IMR-90 (cell line): Measurements from ENCODE around the gene GFPT1. TPM values are rescaled to one million over a fixed set of nuclear protein-coding genes. Genes with fewer than 3 reads are reported as not detected.

Experiments
- ATAC-seq: fragments of 200-7000 bp; cut with Tn5 transposase; 2 replicates; pipeline ENCODE4 v1.9.1; 2020; ENCODE audit warnings: low read depth, mild to moderate bottlenecking, moderate library complexity
- BruUV-seq: library from RNA; stranded (reverse); fragments of 400-500 nt; replicated peaks from 2 replicates; lab custom pipeline; 2021; lab: Mats Ljungman, UMichigan
- CTCF ChIA-PET: fragments of 300-600 bp; formaldehyde crosslinking; extraction: SDS; loops from one replicate; lab custom pipeline; 2021; ENCODE audit warnings: antibody characterized with exemption; lab: Yijun Ruan, JAX
- POLR2A ChIA-PET: fragments of 300-600 bp; sonication (Branson Sonifier 250); formaldehyde crosslinking; loops from one replicate; lab custom pipeline; 2022; ENCODE audit warnings: antibody characterized with exemption; ENCODE audit not compliant: unreplicated experiment; lab: Charles Lee
- DNase-seq: peaks from one replicate; pipeline ENCODE4 v3.0.0; 2013
- H2AFZ ChIP-seq: replicated peaks from 2 replicates; pipeline ENCODE3; 2013; ENCODE audit warnings: low read length, mild to moderate bottlenecking; ENCODE audit not compliant: poor library complexity
- H2AK5ac ChIP-seq: 2 replicates; pipeline ENCODE4 v1.6.1; 2013; ENCODE audit warnings: low read depth, low read length, inconsistent platforms
- H2AK9ac ChIP-seq: replicated peaks from 2 replicates; pipeline ENCODE3; 2013; ENCODE audit warnings: mild to moderate bottlenecking, low read depth, low read length, moderate library complexity; ENCODE audit not compliant: poor library complexity
- H2BK120ac ChIP-seq: 2 replicates; pipeline ENCODE4 v1.6.1; 2013; ENCODE audit warnings: low read depth, low read length, inconsistent platforms
- H2BK15ac ChIP-seq: 3 replicates; pipeline ENCODE4 v1.6.1; 2013; ENCODE audit warnings: low read depth, low read length, inconsistent platforms
- H2BK20ac ChIP-seq: 2 replicates; pipeline ENCODE4 v1.6.1; 2013; ENCODE audit warnings: low read depth, mild to moderate bottlenecking, inconsistent platforms, low read length, moderate library complexity
- H2BK5ac ChIP-seq: 2 replicates; pipeline ENCODE4 v1.6.1; 2013; ENCODE audit warnings: mild to moderate bottlenecking, low read depth, low read length, inconsistent platforms; ENCODE audit not compliant: poor library complexity, severe bottlenecking
- H3K14ac ChIP-seq: replicated peaks from 2 replicates; pipeline ENCODE4 v1.6.1; 2013; ENCODE audit warnings: low read depth, low read length, inconsistent platforms
- H3K18ac ChIP-seq: 2 replicates; pipeline ENCODE4 v1.6.1; 2013; ENCODE audit warnings: low read depth, low read length, control low read depth
- H3K23ac ChIP-seq: 2 replicates; pipeline ENCODE4 v1.6.1; 2013; ENCODE audit warnings: low read depth, low read length, inconsistent platforms
- H3K27ac ChIP-seq: 2 replicates; pipeline ENCODE4 v1.5.1; 2013; ENCODE audit warnings: mild to moderate bottlenecking, control low read depth, low read length; ENCODE audit not compliant: insufficient read depth
- H3K27me3 ChIP-seq: 2 replicates; pipeline ENCODE4 v1.6.1; 2013; ENCODE audit warnings: low read length; ENCODE audit not compliant: control insufficient read depth, insufficient read depth
- H3K36me3 ChIP-seq: 2 replicates; pipeline ENCODE4 v1.6.1; 2013; ENCODE audit warnings: low read length, mixed read lengths; ENCODE audit not compliant: control insufficient read depth, insufficient read depth
- H3K4ac ChIP-seq: 2 replicates; pipeline ENCODE4 v1.6.1; 2013; ENCODE audit warnings: low read depth, low read length, inconsistent platforms
- H3K4me1 ChIP-seq: 2 replicates; pipeline ENCODE4 v1.6.1; 2013; ENCODE audit warnings: low read length, mixed read lengths; ENCODE audit not compliant: control insufficient read depth, insufficient read depth
- H3K4me2 ChIP-seq: 2 replicates; pipeline ENCODE4 v1.6.1; 2013; ENCODE audit warnings: low read depth, mild to moderate bottlenecking, control low read depth, low read length, moderate library complexity
- H3K4me3 ChIP-seq: 2 replicates; pipeline ENCODE4 v1.5.1; 2013; ENCODE audit warnings: low read depth, mild to moderate bottlenecking, control low read depth, low read length, moderate library complexity; ENCODE audit not compliant: insufficient read depth
- H3K56ac ChIP-seq: 2 replicates; pipeline ENCODE4 v1.6.1; 2013; ENCODE audit warnings: low read length, inconsistent platforms; ENCODE audit not compliant: insufficient read depth; ENCODE audit errors: extremely low read depth
- H3K79me1 ChIP-seq, 2 experiments: 2 replicates each; pipeline ENCODE4 v1.6.1; 2013; ENCODE audit warnings: low read length in 2 of 2, inconsistent platforms in 1 of 2, low read depth in 1 of 2
- H3K9ac ChIP-seq: 2 replicates; pipeline ENCODE4 v1.6.1; 2013; ENCODE audit warnings: low read depth, low read length, control low read depth
- H3K9me1 ChIP-seq: 2 replicates; pipeline ENCODE4 v1.6.1; 2013; ENCODE audit warnings: low read length, inconsistent platforms; ENCODE audit not compliant: insufficient read depth
- H3K9me3 ChIP-seq: 2 replicates; pipeline ENCODE4 v1.6.1; 2013; ENCODE audit warnings: low read length; ENCODE audit not compliant: control insufficient read depth, insufficient read depth
- H4K20me1 ChIP-seq: 2 replicates; pipeline ENCODE4 v1.6.1; 2013; ENCODE audit warnings: low read length, inconsistent platforms; ENCODE audit not compliant: insufficient read depth
- H4K5ac ChIP-seq: 2 replicates; pipeline ENCODE4 v1.6.1; 2013; ENCODE audit warnings: mild to moderate bottlenecking, low read depth, low read length, control low read depth
- H4K8ac ChIP-seq, 2 experiments: 2 replicates each; pipeline ENCODE4 v1.6.1; 2013; ENCODE audit warnings: low read depth in 2 of 2, low read length in 2 of 2, control low read depth in 1 of 2, inconsistent platforms in 1 of 2
- H4K91ac ChIP-seq: 2 replicates; pipeline ENCODE4 v1.6.1; 2013; ENCODE audit warnings: low read depth, low read length, inconsistent platforms; ENCODE audit not compliant: insufficient read depth
- BHLHE40 ChIP-seq: fragments of 150-350 bp; IDR thresholded peaks from 2 replicates; pipeline ENCODE4 v1.6.1; 2016; ENCODE audit warnings: mild to moderate bottlenecking, low read depth, low read length
- CEBPB ChIP-seq: IDR thresholded peaks from 2 replicates; pipeline ENCODE4 v1.6.1; 2012; ENCODE audit warnings: low read depth, low read length, improper control_type of control experiment
- CHD1 ChIP-seq: IDR thresholded peaks from 2 replicates; pipeline ENCODE4 v1.6.1; 2012; ENCODE audit warnings: low read depth, low read length, improper control_type of control experiment
- FOS ChIP-seq: fragments of 150-350 bp; IDR thresholded peaks from 2 replicates; pipeline ENCODE4 v1.6.1; 2016; ENCODE audit warnings: low read depth, low read length
- MAFK ChIP-seq: IDR thresholded peaks from 2 replicates; pipeline ENCODE4 v1.6.1; 2012; ENCODE audit warnings: low read depth, low read length, improper control_type of control experiment
- MAZ ChIP-seq: IDR thresholded peaks from 2 replicates; pipeline ENCODE4 v1.6.1; 2012; ENCODE audit warnings: low read depth, mild to moderate bottlenecking, low read length, improper control_type of control experiment, moderate library complexity, borderline replicate concordance
- MXI1 ChIP-seq: IDR thresholded peaks from 2 replicates; pipeline ENCODE4 v1.6.1; 2012; ENCODE audit warnings: low read depth, mild to moderate bottlenecking, low read length, moderate library complexity, borderline replicate concordance
- NFE2L2 ChIP-seq: fragments of 150-350 bp; IDR thresholded peaks from 2 replicates; pipeline ENCODE4 v1.6.1; 2016; ENCODE audit warnings: low read depth, mild to moderate bottlenecking, low read length
- POLR2A ChIP-seq: IDR thresholded peaks from 2 replicates; pipeline ENCODE4 v1.6.1; 2012; ENCODE audit warnings: mild to moderate bottlenecking, low read depth, low read length
- RAD21 ChIP-seq: IDR thresholded peaks from 2 replicates; pipeline ENCODE4 v1.6.1; 2012; ENCODE audit warnings: low read length, improper control_type of control experiment
- RCOR1 ChIP-seq: IDR thresholded peaks from 2 replicates; pipeline ENCODE4 v1.6.1; 2012; ENCODE audit warnings: mild to moderate bottlenecking, low read length, improper control_type of control experiment; ENCODE audit not compliant: insufficient replicate concordance
- RFX5 ChIP-seq: IDR thresholded peaks from 2 replicates; pipeline ENCODE4 v1.8.0; 2012; ENCODE audit warnings: low read depth, mild to moderate bottlenecking, low read length, moderate library complexity
- SMC3 ChIP-seq: fragments of 150-350 bp; IDR thresholded peaks from 2 replicates; pipeline ENCODE4 v1.6.1; 2016; ENCODE audit warnings: low read depth, mild to moderate bottlenecking, antibody characterized with exemption, low read length, moderate library complexity
- USF2 ChIP-seq: fragments of 150-350 bp; IDR thresholded peaks from 2 replicates; pipeline ENCODE4 v1.6.1; 2017; ENCODE audit warnings: mild to moderate bottlenecking, antibody characterized with exemption, low read length, low read depth
- WGBS, 2 experiments: methylation state at CpG; one replicate each; pipeline versions ENCODE4 v1.1.5 to v1.1.7; 2013; ENCODE audit warnings: missing lambda C conversion rate in 2 of 2; ENCODE audit not compliant: insufficient read length in 1 of 2; ENCODE audit errors: extremely low coverage in 2 of 2; 5-methylcytosine and 5-hydroxymethylcytosine counted together
- dilution Hi-C: fragments of 300-500 bp; cut with HindIII; formaldehyde crosslinking; loops from one replicate; pipeline ENCODE4 v1.14.3; 2018; ENCODE audit warnings: low sequenced_read_pairs; ENCODE audit not compliant: unreplicated experiment
- in situ Hi-C: fragments of 300-500 bp; cut with MboI; formaldehyde crosslinking; loops from 3 replicates; pipeline ENCODE4 v1.14.3; 2019; ENCODE audit warnings: low sequenced_read_pairs, inconsistent platforms, mixed read lengths
- intact Hi-C: fragments of 100-400 bp; cut with micrococcal nuclease; formaldehyde crosslinking; loops from 2 replicates; pipeline ENCODE4 v1.10.0; 2022
- polyA plus RNA-seq, 3 experiments: library from polyadenylated mRNA; depleted of rRNA; stranded (reverse); fragments of >200 nt; gene quantifications; 2 replicates each; pipeline ENCODE4 v1.2.3, GENCODE V29; 2012; ENCODE audit warnings: low replicate concordance in 1 of 3
- total RNA-seq: library from RNA; depleted of rRNA; stranded (reverse); fragments of >200 nt; gene quantifications from 2 replicates; pipeline ENCODE4 v1.2.3, GENCODE V29; 2012
- TF ChIP-seq, protein P1 (sequence below): fragments of 150-350 bp; IDR thresholded peaks from 2 replicates; pipeline ENCODE4 v1.6.1; 2016; ENCODE audit warnings: low read depth, mild to moderate bottlenecking, low read length, moderate library complexity, borderline replicate concordance
- TF ChIP-seq, protein P2 (sequence below): conservative IDR thresholded peaks from 2 replicates; pipeline ENCODE4 v1.5.1; 2012; ENCODE audit warnings: mild to moderate bottlenecking, low read depth, low read length, improper control_type of control experiment

GFPT1 gene
- total and polyA plus RNA-seq, 2 of the 4 experiments (the other 2 are of a cell fraction): 23.5 to 52.9 TPM

GRCh38 chr2:69285379-69285894 is 101.6 kb downstream of the GFPT1 start:
- Histone ChIP-seq H3K23ac (no peak overlapping the region), H3K9me3 (no peaks in the 10 kb centered on the region), H3K18ac (peak overlapping the region; percentile 45; the same call in 1 of the 2 replicates), H2BK20ac (peak overlapping the region; percentile 33; the same call in 1 of the 2 replicates), H3K9ac (no peak overlapping the region; the same call in 1 of the 2 replicates), H2AK5ac (no peak overlapping the region), H3K9me1 (peaks cover 3% of the 10 kb centered on the region; the same call in 1 of the 2 replicates), H3K14ac (0 out of 2 replicates have a peak overlapping the region, but pooled peaks have one; percentile 30), H3K4me3 (no peak overlapping the region), H3K4ac (no peak overlapping the region), H3K79me1 (no peaks in the 10 kb centered on the region; a peak in 1 of 4 replicates), H2AK9ac (no peak overlapping the region), H2BK120ac (peak overlapping the region; percentile 55), H3K27me3 (no peaks in the 10 kb centered on the region), H3K4me2 (peak overlapping the region; percentile 60; the same call in 1 of the 2 replicates), H4K5ac (no peak overlapping the region), H4K20me1 (no peaks in the 10 kb centered on the region), H3K4me1 (peaks cover 4% of the 10 kb centered on the region), H3K36me3 (no peaks in the 10 kb centered on the region), H3K56ac (0 out of 2 replicates have a peak overlapping the region, but pooled peaks have one; percentile 1), H2AFZ (no peak overlapping the region), H3K27ac (peak overlapping the region; percentile 92), H4K8ac (peak overlapping the region; percentile 20 to 44), H4K91ac (no peak overlapping the region), H2BK15ac (peak overlapping the region; percentile 44; the same call in 1 of the 3 replicates), H2BK5ac (peak overlapping the region; percentile 67)
- no TSS peak for BruUV-seq
- in situ Hi-C loops: no loop called here
- DNase-seq (no peak), ATAC-seq (peak; percentile 89)
- POLR2A ChIA-PET: no interaction called here
- TF ChIP-seq USF2 (no peak), POLR2A (no peak), NFE2L2 (no peak), RCOR1 (no peak), CEBPB (no peak), MXI1 (no peak), RAD21 (no peak), CHD1 (no peak), BHLHE40 (no peak), MAFK (no peak), SMC3 (no peak), FOS (no peak), RFX5 (no peak), MAZ (no peak)
- TF ChIP-seq, protein P1, sequence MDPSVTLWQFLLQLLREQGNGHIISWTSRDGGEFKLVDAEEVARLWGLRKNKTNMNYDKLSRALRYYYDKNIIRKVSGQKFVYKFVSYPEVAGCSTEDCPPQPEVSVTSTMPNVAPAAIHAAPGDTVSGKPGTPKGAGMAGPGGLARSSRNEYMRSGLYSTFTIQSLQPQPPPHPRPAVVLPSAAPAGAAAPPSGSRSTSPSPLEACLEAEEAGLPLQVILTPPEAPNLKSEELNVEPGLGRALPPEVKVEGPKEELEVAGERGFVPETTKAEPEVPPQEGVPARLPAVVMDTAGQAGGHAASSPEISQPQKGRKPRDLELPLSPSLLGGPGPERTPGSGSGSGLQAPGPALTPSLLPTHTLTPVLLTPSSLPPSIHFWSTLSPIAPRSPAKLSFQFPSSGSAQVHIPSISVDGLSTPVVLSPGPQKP: no peak
- TF ChIP-seq, protein P2, sequence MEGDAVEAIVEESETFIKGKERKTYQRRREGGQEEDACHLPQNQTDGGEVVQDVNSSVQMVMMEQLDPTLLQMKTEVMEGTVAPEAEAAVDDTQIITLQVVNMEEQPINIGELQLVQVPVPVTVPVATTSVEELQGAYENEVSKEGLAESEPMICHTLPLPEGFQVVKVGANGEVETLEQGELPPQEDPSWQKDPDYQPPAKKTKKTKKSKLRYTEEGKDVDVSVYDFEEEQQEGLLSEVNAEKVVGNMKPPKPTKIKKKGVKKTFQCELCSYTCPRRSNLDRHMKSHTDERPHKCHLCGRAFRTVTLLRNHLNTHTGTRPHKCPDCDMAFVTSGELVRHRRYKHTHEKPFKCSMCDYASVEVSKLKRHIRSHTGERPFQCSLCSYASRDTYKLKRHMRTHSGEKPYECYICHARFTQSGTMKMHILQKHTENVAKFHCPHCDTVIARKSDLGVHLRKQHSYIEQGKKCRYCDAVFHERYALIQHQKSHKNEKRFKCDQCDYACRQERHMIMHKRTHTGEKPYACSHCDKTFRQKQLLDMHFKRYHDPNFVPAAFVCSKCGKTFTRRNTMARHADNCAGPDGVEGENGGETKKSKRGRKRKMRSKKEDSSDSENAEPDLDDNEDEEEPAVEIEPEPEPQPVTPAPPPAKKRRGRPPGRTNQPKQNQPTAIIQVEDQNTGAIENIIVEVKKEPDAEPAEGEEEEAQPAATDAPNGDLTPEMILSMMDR: no peak
- dilution Hi-C loops: no loop called here
- intact Hi-C loops: no loop called here
- no CpG with 5 or more reads among the region's 3 CpGs for WGBS, 2 experiments
- CTCF ChIA-PET: no interaction called here
